DND-41 (cell line): ENCODE data around the gene KLHL42.

ENCODE experiments used
- ATAC-seq: fragments of 200-7000 bp; cut with Tn5 transposase; 3 replicates; pipeline ENCODE4 v1.9.1; 2021; ENCODE audit warnings: low read depth; ENCODE audit not compliant: insufficient read depth
- DNase-seq: peaks from one replicate; pipeline ENCODE4 v3.0.0-alpha.2; 2020
- H2AFZ ChIP-seq: 2 replicates; pipeline ENCODE4 v1.6.0; 2012; ENCODE audit warnings: low read depth, low read length
- H3K27ac ChIP-seq: 2 replicates; pipeline ENCODE4 v1.5.1; 2012; ENCODE audit warnings: low read length, inconsistent platforms
- H3K27me3 ChIP-seq: fragments of 200-600 bp; sonication (generic); 2 replicates; pipeline ENCODE4 v1.6.0; 2012; ENCODE audit warnings: low read length, mild to moderate bottlenecking, inconsistent platforms; ENCODE audit not compliant: insufficient read depth, poor library complexity
- H3K36me3 ChIP-seq: 2 replicates; pipeline ENCODE4 v1.5.1; 2012; ENCODE audit warnings: low read length, inconsistent platforms; ENCODE audit not compliant: insufficient read depth
- H3K4me1 ChIP-seq: 2 replicates; pipeline ENCODE4 v1.5.1; 2012; ENCODE audit warnings: mild to moderate bottlenecking, low read length; ENCODE audit not compliant: insufficient read depth
- H3K4me2 ChIP-seq: 2 replicates; pipeline ENCODE4 v1.6.0; 2012; ENCODE audit warnings: mild to moderate bottlenecking, moderate library complexity, low read length, inconsistent platforms; ENCODE audit not compliant: insufficient read depth
- H3K4me3 ChIP-seq, 2 experiments: fragments of 200-600 bp in 1 of 2; shearing (Covaris generic) in 1 of 2; 2 replicates each; pipeline ENCODE4 v1.5.1; 2012 to 2016; ENCODE audit warnings: inconsistent platforms in 2 of 2, low read length in 2 of 2, mild to moderate bottlenecking in 2 of 2, low read depth in 1 of 2, moderate library complexity in 1 of 2
- H3K79me2 ChIP-seq: 2 replicates; pipeline ENCODE4 v1.6.0; 2012; ENCODE audit warnings: low read length, inconsistent platforms; ENCODE audit not compliant: insufficient read depth
- H3K9ac ChIP-seq: 2 replicates; pipeline ENCODE4 v1.6.0; 2012; ENCODE audit warnings: low read depth, mild to moderate bottlenecking, inconsistent platforms, low read length, moderate library complexity
- H3K9me3 ChIP-seq: 2 replicates; pipeline ENCODE4 v1.5.1; 2012; ENCODE audit warnings: low read length, moderate library complexity, mild to moderate bottlenecking, inconsistent platforms; ENCODE audit not compliant: insufficient read depth, severe bottlenecking
- H4K20me1 ChIP-seq: 2 replicates; pipeline ENCODE4 v1.6.0; 2012; ENCODE audit warnings: low read length; ENCODE audit not compliant: insufficient read depth
- CTCF ChIP-seq: IDR thresholded peaks from 2 replicates; pipeline ENCODE4 v1.5.1; 2012; ENCODE audit warnings: borderline replicate concordance, low read length, moderate library complexity, mild to moderate bottlenecking; ENCODE audit not compliant: poor library complexity, severe bottlenecking; ENCODE audit errors: extremely low read depth
- EZH2 ChIP-seq: IDR thresholded peaks from 3 replicates; pipeline ENCODE4 v1.6.1; 2012; ENCODE audit warnings: borderline replicate concordance, low read depth, mild to moderate bottlenecking, moderate library complexity, low read length, inconsistent platforms; ENCODE audit not compliant: severe bottlenecking

KLHL42 gene

GRCh38 chr12:27769142-27769673 lies 10.8 kb upstream of the KLHL42 start:
- ATAC-seq, result no peak
- no peak for TF ChIP-seq EZH2
- no peak for TF ChIP-seq CTCF

GRCh38 chr12:27771481-27772327 lies 8.3 kb upstream of the KLHL42 start:
- H3K4me3 ChIP-seq, result no peak overlapping the region
- H3K9me3 ChIP-seq, result no peaks in the 10 kb centered on the region
- no peak for DNase-seq
- no peak for ATAC-seq
- H2AFZ ChIP-seq, result no peak overlapping the region
- TF ChIP-seq EZH2, result no peak
- TF ChIP-seq CTCF, result no peak
- no peaks in the 10 kb centered on the region for H3K79me2 ChIP-seq
- no peaks in the 10 kb centered on the region for H4K20me1 ChIP-seq
- H3K27me3 ChIP-seq, result no peaks in the 10 kb centered on the region
- H3K9ac ChIP-seq, result no peak overlapping the region
- H3K27ac ChIP-seq, result no peak overlapping the region
- no peaks in the 10 kb centered on the region for H3K36me3 ChIP-seq
- no peaks in the 10 kb centered on the region for H3K4me1 ChIP-seq
- no peak overlapping the region for H3K4me2 ChIP-seq

More at GRCh38 chr12:27769142-27769673, 10.8 kb upstream of the KLHL42 start:
- H3K36me3 ChIP-seq, result no peaks in the 10 kb centered on the region
- H3K79me2 ChIP-seq, result no peaks in the 10 kb centered on the region
- H4K20me1 ChIP-seq, result no peaks in the 10 kb centered on the region
- no peaks in the 10 kb centered on the region for H3K4me1 ChIP-seq
- no peak for DNase-seq
- H3K27ac ChIP-seq, result no peak overlapping the region
- H3K9me3 ChIP-seq, result no peaks in the 10 kb centered on the region
- H3K4me3 ChIP-seq, result no peak overlapping the region
- H3K4me2 ChIP-seq, result no peak overlapping the region
- no peak overlapping the region for H3K9ac ChIP-seq
- no peaks in the 10 kb centered on the region for H3K27me3 ChIP-seq
- no peak overlapping the region for H2AFZ ChIP-seq

GRCh38 chr12:27772328-27773049 lies 7.5 kb upstream of the KLHL42 start:
- no peaks in the 10 kb centered on the region for H3K4me1 ChIP-seq
- H3K27me3 ChIP-seq, result no peaks in the 10 kb centered on the region
- H3K79me2 ChIP-seq, result no peaks in the 10 kb centered on the region
- ATAC-seq (no peak), DNase-seq (no peak)
- no peak overlapping the region for H3K4me3 ChIP-seq
- no peaks in the 10 kb centered on the region for H3K9me3 ChIP-seq
- TF ChIP-seq CTCF (no peak), EZH2 (no peak)
- H3K9ac ChIP-seq, result no peak overlapping the region
- H4K20me1 ChIP-seq, result no peaks in the 10 kb centered on the region
- no peak overlapping the region for H3K4me2 ChIP-seq
- H2AFZ ChIP-seq, result no peak overlapping the region
- no peaks in the 10 kb centered on the region for H3K36me3 ChIP-seq
- H3K27ac ChIP-seq, result no peak overlapping the region
